Measurements from ENCODE around the gene GSTM5. TPM values are rescaled to one million over a fixed set of nuclear protein-coding genes. Genes with fewer than 3 reads are reported as not detected.

Gene GSTM5
- total and polyA plus RNA-seq, 2 of the 13 experiments (the other 11 are each of a cell fraction or from before 2014, with no cell fraction given), result not detected

- TF ChIP-seq CBX2 (IDR thresholded peaks at IDR 0.05; ENCODE audit: low read depth, low read length) (no peak), CBX2 (CRISPR knock-in tag; IDR thresholded peaks at IDR 0.05; ENCODE audit: low read depth) (no peak), ZNF335 (CRISPR knock-in tag; IDR thresholded peaks at IDR 0.05) (no peak), ZNF546 (CRISPR knock-in tag; conservative IDR thresholded peaks at IDR 0.05) (peak; percentile 87; the same call in 1 of the 2 replicates), THAP8 (CRISPR knock-in tag; IDR thresholded peaks at IDR 0.05; ENCODE audit: borderline replicate concordance) (no peak), MLXIP (CRISPR knock-in tag; IDR thresholded peaks at IDR 0.05; ENCODE audit: borderline replicate concordance) (no peak), ZNF780A (CRISPR knock-in tag; IDR thresholded peaks at IDR 0.05) (no peak), FOXO1 (CRISPR knock-in tag; IDR thresholded peaks at IDR 0.05) (no peak), ZNF83 (CRISPR knock-in tag; IDR thresholded peaks at IDR 0.05; ENCODE audit: borderline replicate concordance) (peak; percentile 92; the same call in 1 of the 2 replicates), ZNF574 (CRISPR knock-in tag; IDR thresholded peaks at IDR 0.05) (peak; percentile 37; the same call in 1 of the 2 replicates), ATRX (CRISPR knock-in tag; IDR thresholded peaks at IDR 0.05; ENCODE audit: borderline replicate concordance) (no peak), TMF1 (CRISPR knock-in tag; IDR thresholded peaks at IDR 0.05; ENCODE audit: low read depth) (0 out of 2 replicates have a peak, but pooled peaks have one; percentile 35), DNMT3B (CRISPR knock-in tag; conservative IDR thresholded peaks at IDR 0.05) (no peak; the same call in 1 of the 2 replicates), ZNF768 (CRISPR knock-in tag; IDR thresholded peaks at IDR 0.05) (0 out of 2 replicates have a peak, but pooled peaks have one; percentile 11), ZNF775 (CRISPR knock-in tag; IDR thresholded peaks at IDR 0.05; ENCODE audit: borderline replicate concordance) (no peak), STAG1 (CRISPR knock-in tag; IDR thresholded peaks at IDR 0.05) (no peak), THAP9 (CRISPR knock-in tag; IDR thresholded peaks at IDR 0.05; ENCODE audit: borderline replicate concordance) (peak; percentile 42; the same call in 1 of the 2 replicates), HNF4G (IDR thresholded peaks at IDR 0.05; ENCODE audit: borderline replicate concordance, low read depth, low read length) (no peak), HNF4G (CRISPR knock-in tag; IDR thresholded peaks at IDR 0.05; ENCODE audit: borderline replicate concordance, low read depth) (no peak), TOE1 (CRISPR knock-in tag; IDR thresholded peaks at IDR 0.05) (0 out of 2 replicates have a peak, but pooled peaks have one; percentile 26)
Measured at GRCh38 chr1:109739738-109740614, 27.9 kb downstream of the GSTM5 start (continued).

All from HepG2 (cell line).